A549 (cell line): Measurements from ENCODE around the gene MAP4K4. TPM values are rescaled to one million over a fixed set of nuclear protein-coding genes. Genes with fewer than 3 reads are reported as not detected.

ENCODE experiments used
- ATAC-seq, 2 experiments: fragments of 200-7000 bp in 1 of 2; fragments of >200 bp in 1 of 2; cut with Nextera tagmentation in 1 of 2; cut with Tn5 transposase in 1 of 2; 3 replicates each; pipeline versions ENCODE4 v1.8.0 to v1.9.1; 2018 to 2020; ENCODE audit warnings: mild to moderate bottlenecking in 1 of 2, moderate library complexity in 1 of 2
- CTCF ChIA-PET: fragments of 300-600 bp; sonication (Branson Sonifier 250); formaldehyde crosslinking; extraction: SDS; loops from one replicate; lab custom pipeline; 2021; ENCODE audit warnings: antibody characterized with exemption, inconsistent platforms; lab: Yijun Ruan, JAX
- POLR2A ChIA-PET: fragments of 350-600 bp; formaldehyde crosslinking; extraction: SDS; loops from one replicate; lab custom pipeline; 2021; ENCODE audit warnings: antibody characterized with exemption, inconsistent platforms; lab: Yijun Ruan, JAX
- DNase-seq, 2 experiments: peaks; one replicate each; pipeline versions ENCODE4 v3.0.0 to v3.0.0-alpha.2; 2011 to 2016; ENCODE audit warnings: low read depth in 1 of 2, low spot score in 1 of 2
- FAIRE-seq: peaks from 2 replicates; lab custom pipeline; 2011; peaks lifted over from hg19 to GRCh38; lab: Jason Lieb, UNC
- H3K27ac ChIP-seq, 2 experiments: fragments of >200 bp; sonication (Bioruptor Twin); formaldehyde crosslinking; 3 replicates each; pipeline ENCODE4 v1.5.1; 2016 to 2017
- H3K4me1 ChIP-seq: fragments of >200 bp; sonication (Bioruptor Twin); formaldehyde crosslinking; 3 replicates; pipeline ENCODE4 v1.6.1; 2016
- H3K4me2 ChIP-seq: fragments of >200 bp; sonication (Bioruptor Twin); formaldehyde crosslinking; 3 replicates; pipeline ENCODE4 v1.6.1; 2016
- H3K4me3 ChIP-seq: fragments of >200 bp; sonication (Bioruptor Twin); formaldehyde crosslinking; 3 replicates; pipeline ENCODE4 v1.5.1; 2016
- H3K9me3 ChIP-seq: fragments of >200 bp; sonication (Bioruptor Twin); formaldehyde crosslinking; 3 replicates; pipeline ENCODE4 v1.6.1; 2016
- ATOH8 ChIP-seq: fragments of 250-450 bp; sonication (Bioruptor Pico); IDR thresholded peaks from 2 replicates; pipeline ENCODE4 v1.5.0; 2020; ENCODE audit warnings: low read depth, mild to moderate bottlenecking, moderate library complexity
- CBX2 ChIP-seq: fragments of 200-600 bp; sonication (generic); IDR thresholded peaks from 2 replicates; pipeline ENCODE4 v1.6.1; 2016; ENCODE audit warnings: low read depth, mild to moderate bottlenecking, borderline replicate concordance
- CTCF ChIP-seq: fragments of >200 bp; sonication (Bioruptor Twin); formaldehyde crosslinking; IDR thresholded peaks from 3 replicates; pipeline ENCODE4 v1.5.1; 2016
- E2F6 ChIP-seq: IDR thresholded peaks from 2 replicates; pipeline ENCODE4 v1.6.1; 2012; ENCODE audit warnings: low read depth, borderline replicate concordance
- ELK1 ChIP-seq: fragments of 150-350 bp; IDR thresholded peaks from 2 replicates; pipeline ENCODE4 v1.6.1; 2014; ENCODE audit warnings: low read depth, mild to moderate bottlenecking, low read length
- EP300 ChIP-seq, 2 experiments: fragments of >200 bp; sonication (Bioruptor Twin); formaldehyde crosslinking; IDR thresholded peaks; 2 replicates in 1 of 2; 3 replicates in 1 of 2; pipeline ENCODE4 v1.6.1; 2016 to 2017
- FOSB ChIP-seq: fragments of 250-450 bp; sonication (Bioruptor Pico); IDR thresholded peaks from 2 replicates; pipeline ENCODE4 v1.5.0; 2020; ENCODE audit warnings: mild to moderate bottlenecking, moderate library complexity
- FOSL2 ChIP-seq, 2 experiments: fragments of 450-650 bp in 1 of 2; fragments of >200 bp in 1 of 2; sonication (Bioruptor Twin) in 1 of 2; formaldehyde crosslinking; IDR thresholded peaks; 2 replicates each; pipeline versions ENCODE4 v1.5.0 to v1.6.1; 2016 to 2020; ENCODE audit warnings: mild to moderate bottlenecking in 1 of 2, moderate library complexity in 1 of 2
- JUN ChIP-seq, 2 experiments: fragments of >200 bp; sonication (Bioruptor Twin); formaldehyde crosslinking; IDR thresholded peaks; 2 replicates in 1 of 2; 3 replicates in 1 of 2; pipeline ENCODE4 v1.6.1; 2016 to 2017
- NFE2L2 ChIP-seq: fragments of 150-350 bp; conservative IDR thresholded peaks from 2 replicates; pipeline ENCODE4 v1.6.1; 2014; ENCODE audit warnings: low read length
- NR3C1 ChIP-seq: fragments of >200 bp; sonication (Bioruptor Twin); formaldehyde crosslinking; IDR thresholded peaks from 3 replicates; pipeline ENCODE4 v1.6.1; 2017
- PBX3 ChIP-seq: IDR thresholded peaks from 2 replicates; pipeline ENCODE4 v1.6.1; 2012
- PHF8 ChIP-seq: fragments of 200-600 bp; sonication (generic); IDR thresholded peaks from 2 replicates; pipeline ENCODE4 v1.6.1; 2016; ENCODE audit warnings: low read depth, mild to moderate bottlenecking, antibody characterized with exemption, moderate library complexity, borderline replicate concordance
- RAD21 ChIP-seq, 2 experiments: fragments of >200 bp in 1 of 2; sonication (Bioruptor Twin) in 1 of 2; formaldehyde crosslinking in 1 of 2; IDR thresholded peaks in 1 of 2; conservative IDR thresholded peaks in 1 of 2; 2 replicates in 1 of 2; 3 replicates in 1 of 2; pipeline ENCODE4 v1.6.1; 2012 to 2018; ENCODE audit warnings: inconsistent platforms in 1 of 2
- RNF2 ChIP-seq: fragments of 200-600 bp; sonication (generic); IDR thresholded peaks from 2 replicates; pipeline ENCODE4 v1.6.1; 2016; ENCODE audit warnings: low read depth, mild to moderate bottlenecking, antibody characterized with exemption, moderate library complexity, borderline replicate concordance
- ZC3H11A ChIP-seq: fragments of 450-650 bp; IDR thresholded peaks from 2 replicates; pipeline ENCODE4 v1.6.1; 2014; ENCODE audit warnings: antibody characterized with exemption, mild to moderate bottlenecking
- ZSCAN20 ChIP-seq: fragments of 250-450 bp; sonication (Bioruptor Pico); IDR thresholded peaks from 2 replicates; pipeline ENCODE4 v1.8.0; 2022; ENCODE audit warnings: mild to moderate bottlenecking, moderate library complexity
- WGBS: methylation state at CpG from one replicate; pipeline ENCODE4 v1.1.6; 2017; ENCODE audit errors: missing lambda C conversion rate; 5-methylcytosine and 5-hydroxymethylcytosine counted together
- polyA plus RNA-seq, 4 experiments: library from polyadenylated mRNA; depleted of rRNA in 3 of 4; stranded (reverse); fragments of >200 nt; fragmentation: RNase III in 1 of 4; extraction: RNeasy Plus Mini Kit Qiagen cat#74134 plus additional on column Dnase treatment in 1 of 4; gene quantifications; 2 replicates in 3 of 4; 3 replicates in 1 of 4; pipeline ENCODE4 v1.2.3, GENCODE V29; 2011 to 2017

Gene MAP4K4
- polyA plus RNA-seq, 2 of the 4 experiments (the other 2 are of a cell fraction) = 61.9 to 82.2 TPM

- DNase-seq (no peak), FAIRE-seq (no peak), ATAC-seq (no peak)
- Histone ChIP-seq H3K4me1 (no peaks in the 10 kb centered on the region), H3K4me3 (no peak overlapping the region), H3K27ac (no peak overlapping the region), H3K4me2 (no peak overlapping the region), H3K9me3 (peaks cover 13% of the 10 kb centered on the region; the same call in 2 of the 3 replicates)
- ChIA-PET POLR2A (no interaction called here), CTCF (interaction anchor here (0.7 to 1.0 kb wide), 3 partner anchors 27 to 73 kb away, joined by 3 read pairs; partner anchors contain the start of gene MAP4K4)
- WGBS = 94% methylated on average over 3 of the region's 3 CpGs
- TF ChIP-seq E2F6 (no peak), NFE2L2 (no peak), ELK1 (no peak), PBX3 (no peak), CBX2 (no peak), CTCF (no peak), FOSB (CRISPR knock-in tag) (no peak), RAD21 (conservative IDR thresholded peaks at IDR 0.05 in 1 of 2, IDR thresholded peaks at IDR 0.05 in 1 of 2) (no peak), ZSCAN20 (CRISPR knock-in tag) (no peak), ZC3H11A (no peak), NR3C1 (no peak), ATOH8 (CRISPR knock-in tag) (no peak), FOSL2 (IDR thresholded peaks at IDR 0.05) (no peak), FOSL2 (CRISPR knock-in tag; IDR thresholded peaks at IDR 0.05) (no peak), PHF8 (no peak), JUN (IDR thresholded peaks at IDR 0.05) (no peak)
Observed at GRCh38 chr2:101725038-101725437, 27.5 kb downstream of the MAP4K4 start.

GRCh38 chr2:101725515-101726192 lies 28.1 kb downstream of the MAP4K4 start:
- FAIRE-seq = no peak
- Histone ChIP-seq H3K4me1 (no peaks in the 10 kb centered on the region), H3K4me3 (no peak overlapping the region), H3K9me3 (peaks cover 13% of the 10 kb centered on the region; the same call in 2 of the 3 replicates), H3K4me2 (no peak overlapping the region), H3K27ac (no peak overlapping the region)
- no peak for ATAC-seq
- 74% methylated on average over 5 of the region's 5 CpGs for WGBS
- POLR2A ChIA-PET = no interaction called here
- DNase-seq = no peak
- no peak for TF ChIP-seq CTCF
- no peak for TF ChIP-seq RNF2
- TF ChIP-seq PHF8 = no peak
- TF ChIP-seq EP300 (IDR thresholded peaks at IDR 0.05) = no peak
- TF ChIP-seq FOSB (CRISPR knock-in tag) = no peak
- TF ChIP-seq RAD21 (conservative IDR thresholded peaks at IDR 0.05 in 1 of 2, IDR thresholded peaks at IDR 0.05 in 1 of 2) = no peak
- CTCF ChIA-PET = interaction anchor here (0.7 to 1.4 kb wide), 4 partner anchors 10 to 148 kb away, joined by 3 to 4 read pairs (median 3); partner anchors contain the start of gene MAP4K4
